ENCODE results near the gene SPATC1L.

Gene SPATC1L

GRCh38 chr21:46215436-46216131 lies 31.3 kb upstream of the SPATC1L start:
- no peak for DNase-seq (ENCODE audit: low spot score)

- DNase-seq (ENCODE audit: low spot score): no peak
These were observed 30.4 kb upstream of the SPATC1L start for GRCh38 chr21:46214478-46215340.

GRCh38 chr21:46213620-46214286 lies 29.5 kb upstream of the SPATC1L start:
- no peak for DNase-seq (ENCODE audit: low spot score)

- no peak for DNase-seq (ENCODE audit: low spot score)
These were observed 28.6 kb upstream of the SPATC1L start for GRCh38 chr21:46212721-46213484.

- DNase-seq (ENCODE audit: low spot score): no peak
These were observed 27.8 kb upstream of the SPATC1L start for GRCh38 chr21:46211786-46212720.

- no peak for DNase-seq (ENCODE audit: low spot score)
These were observed 27.1 kb upstream of the SPATC1L start for GRCh38 chr21:46211376-46211775.

GRCh38 chr21:46210378-46211136 lies 26.3 kb upstream of the SPATC1L start:
- no peak for DNase-seq (ENCODE audit: low spot score)

GRCh38 chr21:46208761-46209721 lies 24.8 kb upstream of the SPATC1L start:
- DNase-seq (ENCODE audit: low spot score): no peak

- DNase-seq (ENCODE audit: low spot score): no peak
These were observed 23.8 kb upstream of the SPATC1L start for GRCh38 chr21:46207920-46208591.

GRCh38 chr21:46207006-46207919 lies 23.0 kb upstream of the SPATC1L start:
- no peak for DNase-seq (ENCODE audit: low spot score)

- no peak for DNase-seq (ENCODE audit: low spot score)
These were observed 22.1 kb upstream of the SPATC1L start for GRCh38 chr21:46206163-46207005.

GRCh38 chr21:46205766-46206162 lies 21.5 kb upstream of the SPATC1L start:
- DNase-seq (ENCODE audit: low spot score): no peak

- DNase-seq (ENCODE audit: low spot score): no peak
These were observed 20.9 kb upstream of the SPATC1L start for GRCh38 chr21:46205166-46205565.

GRCh38 chr21:46203203-46203600 lies 18.9 kb upstream of the SPATC1L start:
- DNase-seq (ENCODE audit: low spot score): no peak

GRCh38 chr21:46202592-46203202 lies 18.4 kb upstream of the SPATC1L start:
- no peak for DNase-seq (ENCODE audit: low spot score)
